H1 (cell line): ENCODE data around the gene CCDC106. TPM values are rescaled to one million over a fixed set of nuclear protein-coding genes. Genes with fewer than 3 reads are reported as not detected.

Source experiments
- CTBP2 ChIP-seq: IDR thresholded peaks from 2 replicates; pipeline ENCODE4 v1.7.0; 2011; ENCODE audit warnings: borderline replicate concordance, mild to moderate bottlenecking, moderate library complexity, mixed read lengths, low read length; ENCODE audit not compliant: insufficient read depth, insufficient read length
- GABPA ChIP-seq: IDR thresholded peaks from 2 replicates; pipeline ENCODE4 v1.6.1; 2011; ENCODE audit warnings: mild to moderate bottlenecking, low read length, moderate library complexity, borderline replicate concordance; ENCODE audit not compliant: insufficient read depth
- JUND ChIP-seq: IDR thresholded peaks from 2 replicates; pipeline ENCODE4 v1.6.1; 2011; ENCODE audit warnings: mild to moderate bottlenecking, improper control_type of control experiment, low read length
- NRF1 ChIP-seq: IDR thresholded peaks from 2 replicates; pipeline ENCODE4 v1.6.1; 2011; ENCODE audit warnings: mild to moderate bottlenecking, low read depth, low read length, improper control_type of control experiment
- RAD21 ChIP-seq, 2 experiments: IDR thresholded peaks in 1 of 2; conservative IDR thresholded peaks in 1 of 2; 2 replicates each; pipeline ENCODE4 v1.6.1; 2011; ENCODE audit warnings: low read depth in 2 of 2, low read length in 2 of 2, improper control_type of control experiment in 1 of 2, inconsistent platforms in 1 of 2, mild to moderate bottlenecking in 1 of 2, moderate library complexity in 1 of 2
- RXRA ChIP-seq: IDR thresholded peaks from 2 replicates; pipeline ENCODE4 v1.6.1; 2011; ENCODE audit warnings: low read depth, mild to moderate bottlenecking, low read length, moderate library complexity; ENCODE audit not compliant: insufficient read depth
- SAP30 ChIP-seq: fragments of 300-600 bp; sonication (generic); IDR thresholded peaks from 2 replicates; pipeline ENCODE4 v1.7.1; 2012; ENCODE audit warnings: low read length, moderate library complexity, mild to moderate bottlenecking, inconsistent platforms; ENCODE audit not compliant: insufficient read depth, insufficient replicate concordance
- SIX5 ChIP-seq: IDR thresholded peaks from 2 replicates; pipeline ENCODE4 v1.6.1; 2011; ENCODE audit warnings: mild to moderate bottlenecking, low read depth, low read length
- SP2 ChIP-seq: IDR thresholded peaks from 2 replicates; pipeline ENCODE4 v1.6.1; 2012; ENCODE audit warnings: mild to moderate bottlenecking, low read length, inconsistent platforms
- polyA plus RNA-seq, 7 experiments: library from polyadenylated mRNA; depleted of rRNA in 3 of 7; stranded (reverse) in 5 of 7; unstranded in 2 of 7; fragments of >200 nt in 5 of 7; fragments of 200-250 nt in 2 of 7; gene quantifications; 1 replicate in 5 of 7; 2 replicates in 1 of 7; 4 replicates in 1 of 7; pipeline versions ENCODE4 v1.2.1 to v1.2.3, GENCODE V29; 2011 to 2013; ENCODE audit warnings: missing spikeins in 2 of 7, mixed read lengths in 2 of 7
- total RNA-seq: library from RNA; stranded (reverse); fragmentation: NEBNext Ultra II Directional; extraction: Animal tissue kit (Norgen Biotek cat#: 25700); gene quantifications from 2 replicates; pipeline ENCODE4 v1.2.1, GENCODE V29; 2021
- TF ChIP-seq, protein P1 (sequence below): fragments of 300-600 bp; sonication (generic); IDR thresholded peaks from 2 replicates; pipeline ENCODE4 v1.7.1; 2012; ENCODE audit warnings: low read length, moderate library complexity, mild to moderate bottlenecking, inconsistent platforms; ENCODE audit not compliant: insufficient replicate concordance

The CCDC106 gene
- total and polyA plus RNA-seq, 2 of the 8 experiments (the other 6 are each of a cell fraction or from before 2014, with no cell fraction given) = 12.0 to 20.1 TPM

DNA sequence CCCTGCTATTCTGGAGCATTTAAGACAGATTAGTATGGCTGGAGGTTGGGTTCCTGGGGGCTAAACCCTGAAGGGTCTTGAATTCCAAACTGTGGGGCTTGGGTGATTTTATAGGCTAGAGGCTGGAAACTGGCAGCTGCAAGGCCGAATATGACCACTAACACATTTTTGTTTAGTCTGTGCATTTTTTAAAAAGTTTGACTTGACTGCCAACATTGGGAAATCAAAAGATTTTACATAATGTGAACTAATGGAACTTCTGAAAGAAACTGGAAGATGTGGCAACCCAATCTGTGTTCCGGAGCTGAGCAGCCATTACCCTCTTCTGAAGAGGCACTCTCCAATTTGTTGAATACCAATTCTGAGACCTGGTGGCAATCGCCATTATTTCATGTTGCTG, 28.7 kb upstream of the CCDC106 start (continued):
- TF ChIP-seq, protein P1, sequence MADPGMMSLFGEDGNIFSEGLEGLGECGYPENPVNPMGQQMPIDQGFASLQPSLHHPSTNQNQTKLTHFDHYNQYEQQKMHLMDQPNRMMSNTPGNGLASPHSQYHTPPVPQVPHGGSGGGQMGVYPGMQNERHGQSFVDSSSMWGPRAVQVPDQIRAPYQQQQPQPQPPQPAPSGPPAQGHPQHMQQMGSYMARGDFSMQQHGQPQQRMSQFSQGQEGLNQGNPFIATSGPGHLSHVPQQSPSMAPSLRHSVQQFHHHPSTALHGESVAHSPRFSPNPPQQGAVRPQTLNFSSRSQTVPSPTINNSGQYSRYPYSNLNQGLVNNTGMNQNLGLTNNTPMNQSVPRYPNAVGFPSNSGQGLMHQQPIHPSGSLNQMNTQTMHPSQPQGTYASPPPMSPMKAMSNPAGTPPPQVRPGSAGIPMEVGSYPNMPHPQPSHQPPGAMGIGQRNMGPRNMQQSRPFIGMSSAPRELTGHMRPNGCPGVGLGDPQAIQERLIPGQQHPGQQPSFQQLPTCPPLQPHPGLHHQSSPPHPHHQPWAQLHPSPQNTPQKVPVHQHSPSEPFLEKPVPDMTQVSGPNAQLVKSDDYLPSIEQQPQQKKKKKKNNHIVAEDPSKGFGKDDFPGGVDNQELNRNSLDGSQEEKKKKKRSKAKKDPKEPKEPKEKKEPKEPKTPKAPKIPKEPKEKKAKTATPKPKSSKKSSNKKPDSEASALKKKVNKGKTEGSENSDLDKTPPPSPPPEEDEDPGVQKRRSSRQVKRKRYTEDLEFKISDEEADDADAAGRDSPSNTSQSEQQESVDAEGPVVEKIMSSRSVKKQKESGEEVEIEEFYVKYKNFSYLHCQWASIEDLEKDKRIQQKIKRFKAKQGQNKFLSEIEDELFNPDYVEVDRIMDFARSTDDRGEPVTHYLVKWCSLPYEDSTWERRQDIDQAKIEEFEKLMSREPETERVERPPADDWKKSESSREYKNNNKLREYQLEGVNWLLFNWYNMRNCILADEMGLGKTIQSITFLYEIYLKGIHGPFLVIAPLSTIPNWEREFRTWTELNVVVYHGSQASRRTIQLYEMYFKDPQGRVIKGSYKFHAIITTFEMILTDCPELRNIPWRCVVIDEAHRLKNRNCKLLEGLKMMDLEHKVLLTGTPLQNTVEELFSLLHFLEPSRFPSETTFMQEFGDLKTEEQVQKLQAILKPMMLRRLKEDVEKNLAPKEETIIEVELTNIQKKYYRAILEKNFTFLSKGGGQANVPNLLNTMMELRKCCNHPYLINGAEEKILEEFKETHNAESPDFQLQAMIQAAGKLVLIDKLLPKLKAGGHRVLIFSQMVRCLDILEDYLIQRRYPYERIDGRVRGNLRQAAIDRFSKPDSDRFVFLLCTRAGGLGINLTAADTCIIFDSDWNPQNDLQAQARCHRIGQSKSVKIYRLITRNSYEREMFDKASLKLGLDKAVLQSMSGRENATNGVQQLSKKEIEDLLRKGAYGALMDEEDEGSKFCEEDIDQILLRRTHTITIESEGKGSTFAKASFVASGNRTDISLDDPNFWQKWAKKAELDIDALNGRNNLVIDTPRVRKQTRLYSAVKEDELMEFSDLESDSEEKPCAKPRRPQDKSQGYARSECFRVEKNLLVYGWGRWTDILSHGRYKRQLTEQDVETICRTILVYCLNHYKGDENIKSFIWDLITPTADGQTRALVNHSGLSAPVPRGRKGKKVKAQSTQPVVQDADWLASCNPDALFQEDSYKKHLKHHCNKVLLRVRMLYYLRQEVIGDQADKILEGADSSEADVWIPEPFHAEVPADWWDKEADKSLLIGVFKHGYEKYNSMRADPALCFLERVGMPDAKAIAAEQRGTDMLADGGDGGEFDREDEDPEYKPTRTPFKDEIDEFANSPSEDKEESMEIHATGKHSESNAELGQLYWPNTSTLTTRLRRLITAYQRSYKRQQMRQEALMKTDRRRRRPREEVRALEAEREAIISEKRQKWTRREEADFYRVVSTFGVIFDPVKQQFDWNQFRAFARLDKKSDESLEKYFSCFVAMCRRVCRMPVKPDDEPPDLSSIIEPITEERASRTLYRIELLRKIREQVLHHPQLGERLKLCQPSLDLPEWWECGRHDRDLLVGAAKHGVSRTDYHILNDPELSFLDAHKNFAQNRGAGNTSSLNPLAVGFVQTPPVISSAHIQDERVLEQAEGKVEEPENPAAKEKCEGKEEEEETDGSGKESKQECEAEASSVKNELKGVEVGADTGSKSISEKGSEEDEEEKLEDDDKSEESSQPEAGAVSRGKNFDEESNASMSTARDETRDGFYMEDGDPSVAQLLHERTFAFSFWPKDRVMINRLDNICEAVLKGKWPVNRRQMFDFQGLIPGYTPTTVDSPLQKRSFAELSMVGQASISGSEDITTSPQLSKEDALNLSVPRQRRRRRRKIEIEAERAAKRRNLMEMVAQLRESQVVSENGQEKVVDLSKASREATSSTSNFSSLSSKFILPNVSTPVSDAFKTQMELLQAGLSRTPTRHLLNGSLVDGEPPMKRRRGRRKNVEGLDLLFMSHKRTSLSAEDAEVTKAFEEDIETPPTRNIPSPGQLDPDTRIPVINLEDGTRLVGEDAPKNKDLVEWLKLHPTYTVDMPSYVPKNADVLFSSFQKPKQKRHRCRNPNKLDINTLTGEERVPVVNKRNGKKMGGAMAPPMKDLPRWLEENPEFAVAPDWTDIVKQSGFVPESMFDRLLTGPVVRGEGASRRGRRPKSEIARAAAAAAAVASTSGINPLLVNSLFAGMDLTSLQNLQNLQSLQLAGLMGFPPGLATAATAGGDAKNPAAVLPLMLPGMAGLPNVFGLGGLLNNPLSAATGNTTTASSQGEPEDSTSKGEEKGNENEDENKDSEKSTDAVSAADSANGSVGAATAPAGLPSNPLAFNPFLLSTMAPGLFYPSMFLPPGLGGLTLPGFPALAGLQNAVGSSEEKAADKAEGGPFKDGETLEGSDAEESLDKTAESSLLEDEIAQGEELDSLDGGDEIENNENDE = no peak
- TF ChIP-seq GABPA (no peak), RXRA (no peak), JUND (no peak), NRF1 (no peak), CTBP2 (no peak), SAP30 (no peak), SIX5 (no peak), RAD21 (IDR thresholded peaks at IDR 0.05 in 1 of 2, conservative IDR thresholded peaks at IDR 0.05 in 1 of 2; ENCODE audit: low read depth in 2 of 2, low read length in 2 of 2) (no peak), SP2 (no peak)
